PFSK-1 (cell line): Measurements from ENCODE around the gene MINK1.

Source experiments
- POLR2AphosphoS5 ChIP-seq: IDR thresholded peaks from 2 replicates; pipeline ENCODE4 v1.6.1; 2012; ENCODE audit warnings: low read depth, mild to moderate bottlenecking, control low read depth, low read length, moderate library complexity
- TAF1 ChIP-seq: IDR thresholded peaks from 2 replicates; pipeline ENCODE4 v1.6.1; 2012; ENCODE audit warnings: low read length, control low read depth, borderline replicate concordance; ENCODE audit not compliant: insufficient read depth
- TF ChIP-seq, protein P1 (sequence below), 2 experiments: IDR thresholded peaks; 2 replicates each; pipeline versions ENCODE4 v1.6.1 to v1.8.0; 2011 to 2012; ENCODE audit warnings: low read depth in 2 of 2, low read length in 2 of 2, control low read depth in 1 of 2, inconsistent platforms in 1 of 2, mild to moderate bottlenecking in 1 of 2, moderate library complexity in 1 of 2; ENCODE audit not compliant: insufficient read depth in 1 of 2

DNA sequence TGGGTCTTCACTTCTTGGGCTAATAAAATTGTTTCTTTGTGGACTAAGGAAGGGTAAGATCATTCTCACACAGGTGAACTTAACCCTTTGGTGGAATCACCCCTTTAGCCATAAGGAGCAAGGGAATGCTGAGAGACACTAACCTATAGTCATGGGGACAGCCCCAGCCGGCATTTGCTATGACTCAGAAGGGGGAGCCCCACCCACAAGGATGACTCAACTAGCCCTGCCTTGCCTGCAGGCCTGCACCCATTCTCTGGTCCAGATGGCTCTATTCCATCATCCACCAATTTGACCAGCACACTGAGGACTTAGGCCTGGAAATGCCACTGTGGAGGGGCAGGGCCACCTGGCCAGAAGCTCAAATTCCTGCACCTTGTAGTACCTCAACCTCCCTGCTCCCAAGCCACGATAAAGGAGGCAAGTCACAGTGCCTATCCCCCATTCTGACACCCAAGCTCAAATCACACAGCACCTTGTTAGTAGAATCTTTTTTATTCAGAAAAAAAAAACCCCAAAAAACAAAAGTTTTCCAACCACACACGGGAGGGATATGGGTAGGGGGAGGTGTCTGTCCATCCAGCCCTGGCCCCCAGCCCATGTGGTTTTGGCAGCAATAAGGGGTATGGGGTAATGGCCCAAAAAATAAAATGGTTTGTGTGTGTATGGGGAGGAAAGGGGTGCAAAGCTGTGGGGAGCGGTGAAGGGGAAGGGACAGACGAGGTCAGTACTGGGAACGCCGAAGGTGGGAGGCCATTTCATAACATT lies 112.2 kb downstream of the MINK1 start:
- TF ChIP-seq POLR2AphosphoS5: no peak; the same call in 1 of the 2 replicates
- TF ChIP-seq, protein P1, sequence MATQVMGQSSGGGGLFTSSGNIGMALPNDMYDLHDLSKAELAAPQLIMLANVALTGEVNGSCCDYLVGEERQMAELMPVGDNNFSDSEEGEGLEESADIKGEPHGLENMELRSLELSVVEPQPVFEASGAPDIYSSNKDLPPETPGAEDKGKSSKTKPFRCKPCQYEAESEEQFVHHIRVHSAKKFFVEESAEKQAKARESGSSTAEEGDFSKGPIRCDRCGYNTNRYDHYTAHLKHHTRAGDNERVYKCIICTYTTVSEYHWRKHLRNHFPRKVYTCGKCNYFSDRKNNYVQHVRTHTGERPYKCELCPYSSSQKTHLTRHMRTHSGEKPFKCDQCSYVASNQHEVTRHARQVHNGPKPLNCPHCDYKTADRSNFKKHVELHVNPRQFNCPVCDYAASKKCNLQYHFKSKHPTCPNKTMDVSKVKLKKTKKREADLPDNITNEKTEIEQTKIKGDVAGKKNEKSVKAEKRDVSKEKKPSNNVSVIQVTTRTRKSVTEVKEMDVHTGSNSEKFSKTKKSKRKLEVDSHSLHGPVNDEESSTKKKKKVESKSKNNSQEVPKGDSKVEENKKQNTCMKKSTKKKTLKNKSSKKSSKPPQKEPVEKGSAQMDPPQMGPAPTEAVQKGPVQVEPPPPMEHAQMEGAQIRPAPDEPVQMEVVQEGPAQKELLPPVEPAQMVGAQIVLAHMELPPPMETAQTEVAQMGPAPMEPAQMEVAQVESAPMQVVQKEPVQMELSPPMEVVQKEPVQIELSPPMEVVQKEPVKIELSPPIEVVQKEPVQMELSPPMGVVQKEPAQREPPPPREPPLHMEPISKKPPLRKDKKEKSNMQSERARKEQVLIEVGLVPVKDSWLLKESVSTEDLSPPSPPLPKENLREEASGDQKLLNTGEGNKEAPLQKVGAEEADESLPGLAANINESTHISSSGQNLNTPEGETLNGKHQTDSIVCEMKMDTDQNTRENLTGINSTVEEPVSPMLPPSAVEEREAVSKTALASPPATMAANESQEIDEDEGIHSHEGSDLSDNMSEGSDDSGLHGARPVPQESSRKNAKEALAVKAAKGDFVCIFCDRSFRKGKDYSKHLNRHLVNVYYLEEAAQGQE (IDR thresholded peaks at IDR 0.05; ENCODE audit: insufficient read depth in 1 of 2, low read depth in 2 of 2, low read length in 2 of 2): no peak
- peak; percentile 49; the same call in 1 of the 2 replicates for TF ChIP-seq TAF1
